UCSD-AML1 (cell line): ENCODE data around the gene SYNE3.

Experiments
- DNase-seq: peaks from one replicate; lab custom pipeline; 2025; ENCODE audit not compliant: unreplicated experiment; lab: John Stamatoyannopoulos, UW

Gene SYNE3

DNA sequence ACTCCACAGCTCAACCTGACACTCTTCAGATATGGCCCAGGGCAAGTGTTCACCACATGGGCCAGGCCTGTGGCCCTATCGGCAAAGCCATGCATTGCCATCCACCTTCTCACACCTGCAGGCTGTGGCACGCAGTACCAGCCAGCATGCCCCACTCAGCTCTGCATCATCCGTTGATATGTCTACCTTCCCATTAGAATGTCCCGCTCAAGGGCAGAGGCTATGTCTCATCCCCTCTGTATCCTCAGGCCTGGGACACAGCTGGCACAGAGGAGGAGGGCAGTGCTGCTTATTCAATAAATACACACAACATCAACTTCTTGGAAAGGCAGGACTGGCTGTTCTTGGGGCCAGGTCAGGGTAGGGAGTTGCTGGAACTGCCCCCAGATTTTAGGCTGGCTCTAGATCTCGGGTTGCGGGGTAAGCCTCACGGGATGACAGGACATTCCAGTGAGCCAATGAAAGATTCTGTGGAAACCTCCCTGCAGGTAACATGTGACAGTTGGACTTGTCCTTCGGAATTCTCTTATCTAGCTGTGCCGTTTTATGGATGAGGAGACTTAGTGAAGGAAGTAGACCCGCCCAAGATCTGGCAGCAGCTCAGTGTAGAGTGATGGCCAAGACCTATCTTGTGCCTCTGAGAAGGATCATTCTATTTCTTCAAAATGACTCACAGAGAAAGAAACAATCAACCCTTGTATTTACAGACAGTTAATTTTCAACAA, 25.6 kb downstream of the SYNE3 start:
- no peak for DNase-seq

DNA sequence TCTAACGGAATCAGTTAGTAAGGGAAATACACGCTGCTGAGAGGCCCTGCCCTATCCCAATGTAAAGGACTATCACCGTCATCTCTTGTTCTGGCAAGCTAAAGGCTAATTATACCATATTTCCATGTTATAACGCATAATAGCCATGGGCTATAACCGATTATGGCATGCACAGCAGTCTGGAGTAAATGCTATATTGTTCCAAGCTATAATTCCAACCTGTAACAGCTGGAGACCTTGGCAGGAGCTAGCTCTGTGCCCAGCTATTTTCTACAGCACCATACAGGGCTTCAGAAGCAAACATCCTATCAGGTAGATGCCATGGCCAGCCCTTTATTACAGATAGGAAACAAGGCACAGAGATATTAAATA, 26.3 kb downstream of the SYNE3 start:
- DNase-seq: no peak

DNA sequence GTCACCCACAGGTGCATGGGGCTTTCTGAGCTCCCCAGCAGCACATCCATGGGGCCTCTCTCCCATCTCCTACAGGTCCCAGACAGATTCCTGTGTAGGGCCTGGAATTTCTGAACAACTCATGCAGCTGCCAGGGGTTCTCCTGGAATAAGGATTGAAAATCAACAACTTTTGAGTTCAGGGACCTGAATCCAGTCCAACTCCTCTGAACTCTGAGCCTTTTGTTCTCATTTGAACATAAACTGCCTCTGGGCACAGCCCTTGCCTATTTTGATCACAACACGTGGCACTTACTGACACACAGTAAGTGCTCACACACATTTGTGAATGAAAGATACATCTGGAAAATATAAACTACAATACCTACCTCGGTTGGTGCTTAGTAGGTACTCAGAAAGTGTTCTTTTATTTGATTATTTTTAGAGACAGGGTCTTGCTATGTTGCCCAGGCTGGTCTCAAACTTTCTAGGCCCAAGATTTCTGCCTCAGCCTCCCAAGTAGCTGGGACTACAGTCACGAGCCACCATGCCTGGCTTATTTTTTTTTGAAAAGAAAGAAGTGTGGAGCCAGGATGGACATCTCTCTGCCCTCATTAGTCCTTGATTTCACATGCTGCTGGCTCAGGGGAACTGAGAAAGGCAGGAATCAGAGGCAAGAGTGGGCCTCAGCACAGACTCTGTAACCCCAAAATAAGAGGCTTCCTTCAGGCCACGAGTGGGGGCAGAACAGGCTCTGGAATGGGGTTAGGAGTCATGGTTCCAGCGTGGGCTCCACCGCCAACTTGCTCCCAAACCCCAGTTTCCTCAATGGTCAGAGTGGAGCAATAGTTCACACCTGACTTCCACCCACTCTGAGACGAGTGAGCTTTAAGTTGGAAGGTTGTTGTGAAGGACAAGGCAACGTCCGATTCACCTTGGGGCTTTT, 27.0 kb downstream of the SYNE3 start:
- DNase-seq: no peak

DNA sequence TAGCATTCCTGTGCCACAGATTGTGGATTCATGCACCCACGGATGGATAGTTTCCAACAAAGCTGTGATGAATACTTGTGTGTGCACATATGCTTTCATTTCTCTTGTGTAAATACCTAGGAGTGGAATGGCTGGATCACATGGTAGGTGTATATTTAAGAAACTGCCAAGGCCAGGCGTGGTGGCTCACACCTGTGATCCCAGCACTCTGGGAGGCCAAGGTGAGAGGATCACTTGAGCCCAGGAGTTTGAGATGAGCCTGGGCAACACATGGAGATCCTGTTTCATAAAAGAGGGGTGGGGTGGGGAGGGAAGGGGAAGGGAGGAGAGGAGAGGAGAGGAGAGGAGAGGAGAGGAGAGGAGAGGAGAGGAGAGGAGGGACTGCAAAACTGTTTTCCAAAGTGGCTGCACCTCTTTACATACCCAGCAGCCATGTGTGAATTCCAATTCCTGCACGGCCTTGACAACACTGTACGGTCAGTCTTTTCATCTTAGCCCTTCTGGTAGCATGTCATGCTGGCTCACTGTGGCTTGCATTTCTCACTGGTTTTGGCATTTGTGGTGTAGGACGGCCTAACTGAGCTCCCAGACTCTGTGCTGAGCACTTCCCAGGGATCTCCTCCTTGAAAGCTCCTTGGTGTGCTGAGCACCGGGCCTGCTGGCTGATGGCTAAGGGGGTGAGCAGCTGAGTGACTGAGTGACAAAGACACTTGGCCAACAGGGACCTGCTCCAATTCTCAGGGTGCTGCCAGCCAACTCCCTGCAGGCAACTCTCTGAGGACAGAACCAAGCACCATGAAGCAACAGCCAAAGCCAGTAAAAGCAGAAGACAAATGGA, 27.9 kb downstream of the SYNE3 start:
- no peak for DNase-seq

DNA sequence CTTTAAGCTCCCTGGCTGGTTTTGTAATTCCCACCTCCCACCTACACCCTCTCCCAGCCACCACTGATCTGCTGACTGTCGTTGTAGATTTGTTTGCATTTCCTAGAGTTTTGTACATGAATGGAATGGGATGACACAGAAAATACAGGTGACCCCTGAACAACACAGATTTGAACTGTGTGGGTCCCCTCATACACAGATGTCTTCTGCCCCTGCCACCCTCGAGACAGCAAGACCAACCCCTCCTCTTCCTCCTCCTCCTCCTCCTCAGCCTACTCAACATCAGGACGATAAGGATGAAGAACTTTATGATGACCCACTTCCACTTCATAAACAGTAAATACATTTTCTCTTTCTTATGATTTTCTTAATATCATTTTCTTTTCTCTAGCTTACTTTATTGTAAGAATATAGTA, 28.8 kb downstream of the SYNE3 start:
- DNase-seq: no peak

DNA sequence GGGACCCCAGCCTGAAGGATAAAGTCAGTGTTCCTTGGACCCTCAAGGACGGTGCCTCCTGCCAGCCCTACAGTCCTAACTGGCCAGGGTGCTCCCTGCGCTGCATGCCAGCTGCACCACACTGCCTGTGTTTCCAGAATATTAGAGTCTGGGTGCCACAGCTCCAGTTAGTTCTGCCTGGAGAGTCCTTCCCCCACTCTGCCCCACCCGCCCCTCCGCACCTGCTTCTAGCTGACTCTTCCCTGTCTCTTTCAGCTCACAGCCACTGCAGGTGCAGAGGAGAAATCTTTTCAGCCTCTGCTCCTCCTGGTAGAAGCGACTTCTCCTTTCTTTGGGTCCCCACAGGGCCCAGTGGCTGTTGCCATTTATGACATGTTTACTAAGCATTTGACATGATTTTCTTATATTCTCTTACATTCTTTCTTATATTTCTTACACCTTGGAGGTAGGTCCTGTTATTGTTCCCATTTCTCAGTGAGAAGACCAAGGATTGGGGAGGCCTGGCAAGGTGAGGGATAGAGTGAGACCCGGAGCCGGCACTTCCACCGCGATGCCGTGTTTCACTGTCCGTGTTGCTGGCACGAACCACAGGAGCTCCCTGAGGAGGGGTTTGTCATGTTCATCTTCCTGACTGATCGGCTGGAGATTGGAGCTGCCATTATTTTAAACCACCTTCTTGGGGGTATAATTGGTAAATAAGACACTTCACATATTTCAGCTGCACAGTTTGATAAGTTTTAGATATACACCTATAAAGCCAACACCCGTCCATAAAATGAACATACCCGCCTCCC, 29.4 kb downstream of the SYNE3 start:
- no peak for DNase-seq

DNA sequence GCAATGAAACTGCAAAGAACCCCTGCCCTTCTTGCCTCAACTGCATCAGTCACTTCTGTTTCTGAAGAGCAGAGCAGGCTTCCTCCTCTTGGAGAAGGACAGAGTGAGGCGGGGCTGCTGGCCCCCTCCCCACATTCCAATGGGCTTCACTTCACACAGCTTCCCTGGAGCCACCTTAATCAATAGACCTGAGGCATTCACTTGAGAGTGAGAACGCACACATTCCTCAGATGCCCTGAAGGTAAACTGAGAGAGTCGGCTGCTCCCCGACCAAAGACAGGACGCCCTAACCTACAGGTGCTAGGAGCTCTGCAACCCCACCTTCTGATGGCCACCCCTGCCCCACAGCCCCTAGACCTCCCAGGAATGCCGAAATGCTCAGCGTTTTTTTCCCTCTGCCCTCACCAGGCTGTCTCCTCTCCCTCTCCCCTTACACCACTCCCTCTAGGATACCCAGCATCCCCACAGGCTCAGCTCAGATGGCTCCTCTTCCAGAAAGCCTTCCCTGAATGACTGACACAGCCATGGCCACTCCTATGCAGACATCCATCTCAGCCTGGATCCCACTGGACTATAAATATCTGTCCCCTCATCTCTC, 31.1 kb downstream of the SYNE3 start:
- DNase-seq: no peak

DNA sequence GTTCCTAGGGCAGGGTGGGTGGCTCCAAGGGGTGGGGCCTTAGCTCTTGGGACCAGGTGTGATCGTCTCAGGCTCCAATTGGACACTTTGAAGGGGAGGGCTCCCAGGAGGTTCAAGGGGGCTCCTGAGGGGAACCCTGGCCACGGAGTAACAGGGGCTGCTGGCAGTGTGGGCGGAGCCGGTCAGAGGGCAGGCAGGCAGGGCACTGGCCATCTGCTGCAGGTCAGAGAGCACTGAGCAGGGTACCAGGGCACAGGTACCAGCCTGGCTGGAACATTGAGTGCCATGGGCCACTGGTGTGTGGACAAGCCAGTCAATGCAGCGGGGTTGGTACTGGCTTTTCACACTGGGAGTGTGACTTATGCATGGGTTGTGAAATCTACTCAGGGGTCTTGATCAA, 32.2 kb downstream of the SYNE3 start:
- no peak for DNase-seq

DNA sequence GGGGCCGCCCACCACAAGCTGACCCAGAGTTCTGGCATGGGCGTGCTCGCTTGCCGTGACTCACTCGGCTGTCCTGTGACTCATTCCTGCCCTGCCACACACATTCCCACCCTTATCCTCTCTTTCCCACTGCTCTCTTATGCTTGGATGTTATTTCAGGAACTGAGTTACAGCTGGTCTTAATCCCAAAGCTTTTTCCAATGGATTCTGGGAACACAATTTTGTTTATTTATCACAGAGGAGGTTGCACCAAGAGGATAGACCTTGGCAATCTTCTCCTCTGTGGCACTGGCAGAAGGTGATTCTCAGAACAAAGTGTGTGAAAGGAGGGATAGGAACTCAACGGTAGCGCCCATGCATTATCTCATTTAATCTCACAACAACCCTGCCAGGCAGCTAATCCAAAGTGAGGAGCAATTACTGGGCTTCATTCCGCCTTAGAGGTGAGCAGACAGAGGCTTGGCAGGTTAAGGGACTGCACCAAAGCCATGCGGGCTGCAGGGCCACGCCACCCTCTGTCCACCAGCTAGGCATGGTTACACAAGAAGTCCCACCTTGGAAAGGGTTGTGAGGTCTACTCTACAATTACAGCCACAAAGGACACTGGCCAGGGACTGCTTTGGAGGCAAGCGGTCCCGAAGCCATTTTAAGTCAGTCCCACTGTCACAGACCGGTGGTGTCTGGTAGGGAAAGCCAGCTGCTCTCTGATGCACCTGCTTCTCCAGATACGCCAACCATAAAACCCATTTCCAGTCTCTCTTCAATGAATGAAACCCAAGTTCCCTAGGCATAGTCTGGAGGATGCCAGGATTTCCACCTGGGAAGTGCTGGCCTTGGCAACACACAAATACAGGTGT, 32.9 kb downstream of the SYNE3 start:
- DNase-seq: no peak

DNA sequence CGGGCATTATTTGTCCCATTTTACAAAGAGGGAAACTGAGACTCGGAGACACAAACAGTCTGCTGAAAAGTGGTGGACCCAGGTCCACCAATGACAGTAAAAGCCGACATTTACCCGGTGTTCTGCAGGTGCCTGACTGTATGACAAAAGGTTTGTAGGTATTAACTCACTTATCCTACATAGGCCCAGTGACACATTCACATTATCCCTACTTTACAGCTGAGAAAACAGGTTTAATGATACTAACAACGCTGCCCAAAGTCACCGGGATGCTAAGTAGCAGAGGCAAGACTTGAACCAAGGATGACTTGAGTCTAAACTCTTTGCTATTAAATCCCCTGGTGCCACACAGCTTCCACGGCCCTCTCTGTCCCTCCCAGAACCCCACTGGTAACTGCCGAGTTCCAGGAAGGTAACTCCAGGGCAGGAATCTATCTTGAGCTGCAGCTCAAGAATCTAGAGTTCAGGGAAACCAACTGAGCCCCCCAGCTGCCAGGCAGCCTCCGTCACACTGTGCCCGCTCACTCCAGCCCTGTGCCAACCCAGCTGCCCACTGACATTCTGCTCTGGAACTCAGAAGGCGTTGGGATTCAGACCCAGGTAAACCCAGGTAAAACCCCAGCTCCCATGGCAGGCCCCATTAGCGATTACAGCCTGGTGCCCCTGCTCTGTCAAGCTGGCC, 33.7 kb downstream of the SYNE3 start:
- DNase-seq: no peak

DNA sequence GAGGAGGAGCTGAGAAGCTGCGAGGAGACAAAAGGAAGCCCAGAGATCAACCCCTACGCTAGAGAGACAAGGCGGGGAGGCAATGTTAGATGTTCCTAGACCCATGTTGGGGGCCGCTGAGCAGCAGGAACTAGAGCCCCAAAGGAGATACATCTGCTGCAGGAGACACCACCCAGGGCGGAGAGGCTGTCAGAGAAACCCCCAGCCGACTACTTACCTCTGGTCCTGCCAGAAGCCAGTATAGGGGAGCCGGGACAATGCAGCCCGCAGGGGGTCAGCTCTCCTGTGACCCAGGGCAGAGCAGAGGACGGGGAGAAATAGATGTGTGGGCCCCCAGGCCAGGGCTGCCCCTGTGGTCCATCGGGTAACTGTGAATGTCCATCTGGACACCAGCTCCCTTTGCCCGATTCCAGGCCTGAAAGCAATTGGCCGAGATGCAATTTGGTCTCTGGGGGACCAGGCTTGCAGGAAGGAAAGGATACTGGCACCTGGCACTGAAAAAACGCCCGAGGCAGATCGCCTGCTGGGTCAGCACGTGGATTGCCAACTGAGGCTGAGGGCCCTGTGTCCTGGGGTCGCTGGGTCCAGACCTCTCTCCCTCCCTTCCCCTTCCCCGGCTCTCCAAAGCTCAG, 34.9 kb downstream of the SYNE3 start:
- DNase-seq: no peak

DNA sequence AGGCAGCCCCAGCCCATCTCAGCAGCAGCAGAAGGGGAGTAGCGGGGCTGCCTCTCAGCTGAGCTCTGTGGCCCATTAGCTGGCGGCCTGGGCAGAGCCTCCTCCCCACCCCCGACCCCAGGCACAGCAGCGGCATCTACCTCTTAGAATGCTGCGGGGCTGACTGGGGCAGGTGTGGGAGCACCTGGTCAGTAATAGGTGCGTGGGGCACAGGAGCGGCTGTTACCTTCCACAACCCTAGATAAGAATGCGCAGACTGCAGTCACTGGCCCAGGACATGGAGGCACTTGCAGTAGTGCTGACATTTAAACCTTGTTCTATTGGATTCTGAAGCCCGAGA, 35.6 kb downstream of the SYNE3 start:
- no peak for DNase-seq

DNA sequence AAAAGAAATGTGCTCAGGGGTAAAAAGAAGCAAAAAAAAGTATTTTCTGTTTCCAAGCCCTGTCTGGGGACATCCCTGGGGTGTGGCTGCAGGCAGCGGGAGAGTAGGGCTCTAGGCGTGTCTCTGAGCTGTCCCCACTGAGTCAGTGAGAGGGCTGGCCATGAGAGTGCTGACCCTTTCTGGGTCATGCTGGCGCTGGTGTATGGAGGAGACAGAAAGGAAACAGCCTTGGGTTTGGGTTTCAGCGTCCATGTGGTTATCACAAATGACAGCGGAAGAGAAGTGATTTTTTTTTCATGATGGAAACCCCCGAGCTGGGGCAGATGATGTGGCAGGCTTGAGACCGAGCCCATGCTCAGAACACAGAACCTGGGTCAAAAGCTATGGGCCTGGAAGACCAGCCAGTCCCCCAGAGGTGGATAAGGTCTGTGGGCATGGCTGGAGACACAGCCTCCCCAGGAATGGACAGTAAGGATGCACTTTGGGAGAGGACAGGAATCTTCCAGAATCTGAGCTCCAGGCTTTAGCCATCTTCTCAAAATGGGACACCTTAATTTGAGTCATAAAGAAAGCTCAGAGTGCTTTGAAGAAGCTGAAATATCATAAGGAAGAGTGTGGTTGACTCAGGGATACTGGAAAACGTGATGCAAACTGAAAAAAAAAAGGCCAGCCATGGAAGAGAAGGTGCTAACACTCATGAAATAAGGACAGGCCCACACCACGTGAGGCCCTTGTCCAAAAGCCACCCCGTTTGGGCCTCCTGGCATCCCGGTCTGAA, 36.2 kb downstream of the SYNE3 start:
- no peak for DNase-seq

DNA sequence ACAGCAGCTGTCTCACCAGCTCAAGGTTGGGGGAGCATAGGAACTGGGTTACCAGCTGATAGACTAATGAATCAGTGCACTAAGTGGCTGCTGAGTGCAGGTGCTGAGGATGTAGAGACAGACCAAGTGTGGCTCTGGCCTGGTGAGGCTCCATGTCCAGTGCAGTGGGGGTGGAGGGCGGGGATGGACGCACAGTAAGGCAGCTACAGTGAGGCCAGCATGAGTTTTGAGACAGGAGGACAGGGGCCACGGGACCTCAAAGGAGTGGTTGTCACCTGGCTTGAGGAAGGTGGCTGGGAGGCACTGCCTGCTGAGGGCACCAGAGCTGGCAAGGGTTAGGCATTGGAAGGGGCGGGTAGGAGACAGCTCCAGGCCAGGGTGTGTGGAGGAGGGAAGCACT, 37.0 kb downstream of the SYNE3 start:
- DNase-seq: no peak

DNA sequence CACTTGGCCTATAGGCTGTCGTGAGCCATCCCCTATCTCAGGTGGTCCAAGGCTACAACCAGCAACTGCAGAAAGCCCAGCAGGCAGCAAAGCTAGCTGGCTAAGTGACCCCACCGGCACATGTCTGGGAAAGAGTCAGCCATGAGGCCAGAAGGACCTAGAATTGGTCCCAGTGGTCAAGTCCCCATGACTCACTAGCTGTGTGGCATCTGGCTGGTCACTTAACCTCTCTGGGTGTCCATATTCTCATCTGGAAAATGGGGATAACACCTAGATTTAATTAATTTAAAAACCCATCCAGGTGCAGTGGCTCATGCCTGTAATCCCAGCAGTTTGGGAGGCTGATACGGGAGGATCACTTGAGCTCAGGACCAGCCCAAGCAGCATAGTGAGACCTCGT, 37.6 kb downstream of the SYNE3 start:
- DNase-seq: no peak

DNA sequence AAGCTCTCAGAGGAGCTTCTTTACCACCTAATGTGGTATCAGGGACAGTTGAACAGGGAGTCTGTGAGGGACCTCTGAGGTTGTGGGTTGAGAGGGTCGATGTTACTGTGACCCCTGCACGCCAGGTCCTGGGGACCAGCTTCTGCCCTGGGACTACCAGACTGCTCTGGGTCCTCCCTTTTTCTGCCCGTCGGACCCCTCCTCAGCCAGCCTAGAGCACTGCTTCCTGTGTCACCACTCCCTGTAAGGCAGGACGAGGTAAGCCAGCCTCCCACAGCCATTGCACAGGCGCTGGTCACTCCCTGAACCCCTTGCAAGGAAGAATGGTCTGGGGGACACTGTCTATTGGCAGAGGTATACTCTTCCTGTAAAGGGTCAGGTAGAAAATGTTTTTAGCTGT, 38.1 kb downstream of the SYNE3 start:
- no peak for DNase-seq

DNA sequence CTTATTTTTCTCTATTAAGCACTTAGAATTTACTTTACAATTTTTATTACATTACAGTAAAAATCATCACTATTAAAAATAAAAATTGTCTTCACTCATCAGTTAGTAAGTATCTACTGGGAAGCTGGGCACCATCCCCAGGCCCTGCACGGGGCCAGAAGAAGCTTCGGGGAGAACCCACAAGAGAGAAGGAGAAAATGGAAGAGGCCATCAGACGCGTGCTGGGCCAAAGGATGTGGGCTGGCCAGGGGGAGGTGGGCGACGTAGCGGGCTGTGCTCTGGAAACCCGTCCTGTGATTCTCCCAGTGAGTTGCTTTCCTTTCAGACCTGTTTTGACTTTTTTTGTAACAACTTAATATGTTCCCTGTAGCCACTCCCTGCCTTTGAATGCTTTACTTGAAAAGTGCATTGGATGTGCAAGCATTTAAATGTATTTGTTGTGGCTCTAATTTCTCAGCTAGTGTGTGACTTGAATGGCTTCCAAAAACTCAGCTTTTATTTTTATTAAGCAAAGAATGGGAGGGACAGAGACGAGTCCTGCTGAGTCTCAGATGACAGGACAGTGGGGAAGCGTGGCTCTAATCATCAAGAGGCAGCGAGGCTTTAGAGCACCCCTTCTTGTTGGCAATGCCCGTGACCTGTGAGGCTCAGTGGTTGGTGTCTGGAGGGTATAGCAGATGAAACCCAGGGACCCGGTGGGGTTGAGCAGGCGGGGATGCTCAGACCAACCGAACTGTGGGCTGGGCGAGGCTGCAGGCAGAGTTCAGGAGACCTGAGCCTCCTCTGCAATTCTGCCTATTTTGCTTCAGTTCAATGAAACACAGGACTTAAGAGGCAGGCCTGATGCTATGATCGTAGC, 38.8 kb downstream of the SYNE3 start:
- DNase-seq: no peak
